Neuron (in vitro differentiated cells): Measurements from ENCODE around the gene TAF1B.
"Not testable (repeated sequence)": the region's sequence is repeated elsewhere in the genome, so short reads cannot be mapped to it uniquely, and the experiment has no call there.

Source experiments
- H2AFZ ChIP-seq: one replicate; pipeline ENCODE4 v1.6.1; 2013; ENCODE audit warnings: low read depth, mild to moderate bottlenecking, inconsistent platforms, low read length, moderate library complexity
- H3K27me3 ChIP-seq: one replicate; pipeline ENCODE4 v1.6.1; 2013; ENCODE audit warnings: low read length; ENCODE audit not compliant: insufficient read depth
- H3K36me3 ChIP-seq: one replicate; pipeline ENCODE4 v1.6.1; 2013; ENCODE audit warnings: low read length; ENCODE audit not compliant: insufficient read depth
- H3K4me1 ChIP-seq: one replicate; pipeline ENCODE4 v1.6.1; 2013; ENCODE audit warnings: low read length; ENCODE audit not compliant: insufficient read depth
- H3K4me3 ChIP-seq: 2 replicates; pipeline ENCODE4 v1.5.1; 2013; ENCODE audit warnings: mild to moderate bottlenecking, low read length, moderate library complexity
- H3K9me3 ChIP-seq: one replicate; pipeline ENCODE4 v1.6.1; 2013; ENCODE audit warnings: low read length

TAF1B gene

GRCh38 chr2:9852881-9853280 lies 9.6 kb downstream of the TAF1B start:
- Histone ChIP-seq H3K4me1 (no peaks in the 10 kb centered on the region), H3K36me3 (peaks cover 90% of the 10 kb centered on the region), H3K9me3 (peaks cover 18% of the 10 kb centered on the region), H3K27me3 (no peaks in the 10 kb centered on the region), H3K4me3 (no peak overlapping the region), H2AFZ (no peak overlapping the region)

- no peak overlapping the region for H2AFZ ChIP-seq
- no peaks in the 10 kb centered on the region for H3K4me1 ChIP-seq
- H3K27me3 ChIP-seq: no peaks in the 10 kb centered on the region
- H3K4me3 ChIP-seq: no peak overlapping the region
- H3K36me3 ChIP-seq: peaks cover 66% of the 10 kb centered on the region
- peaks cover 51% of the 10 kb centered on the region for H3K9me3 ChIP-seq
Measured at GRCh38 chr2:9857814-9858729, 14.8 kb downstream of the TAF1B start.

- Histone ChIP-seq H3K27me3 (no peaks in the 10 kb centered on the region), H3K4me3 (no peak overlapping the region), H3K9me3 (peaks cover 51% of the 10 kb centered on the region), H2AFZ (no peak overlapping the region), H3K4me1 (no peaks in the 10 kb centered on the region), H3K36me3 (peaks cover 59% of the 10 kb centered on the region)
Measured at GRCh38 chr2:9858730-9859068, 15.4 kb downstream of the TAF1B start.

GRCh38 chr2:9860922-9861580 lies 17.8 kb downstream of the TAF1B start:
- H3K27me3 ChIP-seq, H3K4me1 ChIP-seq, H3K4me3 ChIP-seq, H2AFZ ChIP-seq: not testable (repeated sequence)
- Histone ChIP-seq H3K9me3 (peaks cover 44% of the 10 kb centered on the region), H3K36me3 (peaks cover 37% of the 10 kb centered on the region)

GRCh38 chr2:9867881-9868280 lies 24.6 kb downstream of the TAF1B start:
- H3K36me3 ChIP-seq: peaks cover 26% of the 10 kb centered on the region
- H3K27me3 ChIP-seq: no peaks in the 10 kb centered on the region
- H3K9me3 ChIP-seq: peaks cover 3% of the 10 kb centered on the region
- no peak overlapping the region for H2AFZ ChIP-seq
- no peak overlapping the region for H3K4me3 ChIP-seq
- no peaks in the 10 kb centered on the region for H3K4me1 ChIP-seq

GRCh38 chr2:9873337-9873736 lies 30.1 kb downstream of the TAF1B start:
- Histone ChIP-seq H3K4me3 (no peak overlapping the region), H2AFZ (no peak overlapping the region), H3K36me3 (peaks cover 62% of the 10 kb centered on the region), H3K27me3 (no peaks in the 10 kb centered on the region), H3K4me1 (no peaks in the 10 kb centered on the region), H3K9me3 (peaks cover 5% of the 10 kb centered on the region)

- Histone ChIP-seq H3K36me3 (peaks cover 61% of the 10 kb centered on the region), H3K9me3 (peaks cover 2% of the 10 kb centered on the region), H3K27me3 (no peaks in the 10 kb centered on the region), H3K4me3 (no peak overlapping the region), H3K4me1 (no peaks in the 10 kb centered on the region), H2AFZ (no peak overlapping the region)
Measured at GRCh38 chr2:9877026-9877425, 33.8 kb downstream of the TAF1B start.

GRCh38 chr2:9877726-9878125 lies 34.5 kb downstream of the TAF1B start:
- Histone ChIP-seq H3K36me3 (peaks cover 63% of the 10 kb centered on the region), H3K4me1 (no peaks in the 10 kb centered on the region), H2AFZ (no peak overlapping the region), H3K9me3 (peaks cover 2% of the 10 kb centered on the region), H3K4me3 (no peak overlapping the region), H3K27me3 (no peaks in the 10 kb centered on the region)

- peaks cover 6% of the 10 kb centered on the region for H3K9me3 ChIP-seq
- no peak overlapping the region for H3K4me3 ChIP-seq
- no peaks in the 10 kb centered on the region for H3K27me3 ChIP-seq
- H2AFZ ChIP-seq: no peak overlapping the region
- peaks cover 63% of the 10 kb centered on the region for H3K36me3 ChIP-seq
- H3K4me1 ChIP-seq: no peaks in the 10 kb centered on the region
Measured at GRCh38 chr2:9879455-9880194, 36.4 kb downstream of the TAF1B start.

- H3K36me3 ChIP-seq: peaks cover 44% of the 10 kb centered on the region
- H3K9me3 ChIP-seq: peaks cover 11% of the 10 kb centered on the region
- no peak overlapping the region for H2AFZ ChIP-seq
- no peaks in the 10 kb centered on the region for H3K27me3 ChIP-seq
- no peaks in the 10 kb centered on the region for H3K4me1 ChIP-seq
- no peak overlapping the region for H3K4me3 ChIP-seq
Measured at GRCh38 chr2:9883897-9884296, 40.6 kb downstream of the TAF1B start.

GRCh38 chr2:9884436-9884835 lies 41.2 kb downstream of the TAF1B start:
- Histone ChIP-seq H3K36me3 (peaks cover 39% of the 10 kb centered on the region), H3K27me3 (no peaks in the 10 kb centered on the region), H3K4me1 (no peaks in the 10 kb centered on the region), H3K4me3 (no peak overlapping the region), H2AFZ (no peak overlapping the region), H3K9me3 (peaks cover 11% of the 10 kb centered on the region)

- Histone ChIP-seq H3K4me1 (no peaks in the 10 kb centered on the region), H2AFZ (no peak overlapping the region), H3K9me3 (peaks cover 11% of the 10 kb centered on the region), H3K27me3 (no peaks in the 10 kb centered on the region), H3K36me3 (peaks cover 33% of the 10 kb centered on the region), H3K4me3 (no peak overlapping the region)
Measured at GRCh38 chr2:9885036-9885684, 41.9 kb downstream of the TAF1B start.

GRCh38 chr2:9887513-9887912 lies 44.2 kb downstream of the TAF1B start:
- H3K36me3 ChIP-seq: peaks cover 30% of the 10 kb centered on the region
- no peak overlapping the region for H3K4me3 ChIP-seq

More at GRCh38 chr2:9887513-9887912, 44.2 kb downstream of the TAF1B start:
- Histone ChIP-seq H3K9me3 (peaks cover 11% of the 10 kb centered on the region), H2AFZ (no peak overlapping the region), H3K4me1 (no peaks in the 10 kb centered on the region), H3K27me3 (no peaks in the 10 kb centered on the region)
